ENCODE data around the gene CYP3A5.

The CYP3A5 gene

DNA sequence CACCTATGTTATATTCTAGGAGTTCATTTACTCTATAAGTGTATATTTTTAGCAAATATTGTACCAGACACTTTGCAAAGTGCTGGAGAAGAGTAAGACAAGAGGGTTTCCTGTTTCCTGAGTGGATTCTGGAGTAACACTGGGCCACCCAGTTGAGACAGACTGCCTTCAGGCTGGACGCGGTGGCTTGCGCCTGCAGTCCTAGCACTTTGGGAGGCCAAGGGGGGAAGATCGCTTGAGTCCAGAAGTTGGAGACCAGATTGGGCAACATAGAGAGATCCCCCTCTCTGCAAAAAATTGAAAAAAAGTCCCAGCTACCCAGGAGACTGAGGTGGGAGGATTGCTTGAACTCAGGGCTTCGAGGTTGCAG lies 63.8 kb downstream of the CYP3A5 start:
- DNase-seq (ENCODE audit: low read depth) = no peak

DNA sequence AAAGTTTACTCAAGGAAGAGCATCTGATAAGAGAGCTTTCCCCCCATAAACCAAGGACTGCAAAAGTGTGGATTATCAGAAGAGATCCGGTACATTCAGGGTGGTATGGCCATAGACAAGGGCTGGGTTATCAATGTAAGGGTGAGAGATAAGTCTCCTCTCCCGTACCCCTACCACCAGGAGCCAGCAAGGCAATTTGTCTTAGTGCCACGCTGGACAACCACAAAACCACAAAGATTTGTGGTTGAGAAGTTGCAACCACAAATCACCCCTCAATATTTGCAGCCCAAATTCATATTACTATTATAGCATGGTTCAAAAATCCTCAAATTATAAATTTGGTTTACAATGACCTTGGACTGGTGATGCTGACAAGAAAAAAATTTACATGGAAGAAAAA lies 65.3 kb downstream of the CYP3A5 start:
- DNase-seq (ENCODE audit: low read depth) = no peak

DNA sequence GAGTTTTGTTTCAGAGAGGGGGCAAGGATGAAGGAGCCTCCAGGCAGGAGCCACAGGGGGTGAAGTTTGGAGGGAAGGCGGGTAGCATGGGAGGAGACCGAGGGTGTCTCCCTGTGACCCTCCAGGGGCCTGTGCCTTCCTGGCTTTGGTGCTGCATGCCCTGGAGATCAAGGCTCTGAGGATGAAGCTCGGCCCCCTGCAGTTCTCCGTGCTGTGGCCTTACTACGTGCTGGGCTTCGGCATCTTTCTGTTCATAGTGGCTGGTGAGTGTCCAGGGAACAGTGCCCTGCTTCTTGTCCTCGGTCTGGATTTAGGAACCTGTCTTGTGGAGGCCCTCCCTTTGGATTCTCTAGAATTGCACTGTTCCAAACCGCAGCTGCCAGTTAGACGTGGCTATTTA lies 72.2 kb downstream of the CYP3A5 start:
- no peak for DNase-seq (ENCODE audit: low read depth)

DNA sequence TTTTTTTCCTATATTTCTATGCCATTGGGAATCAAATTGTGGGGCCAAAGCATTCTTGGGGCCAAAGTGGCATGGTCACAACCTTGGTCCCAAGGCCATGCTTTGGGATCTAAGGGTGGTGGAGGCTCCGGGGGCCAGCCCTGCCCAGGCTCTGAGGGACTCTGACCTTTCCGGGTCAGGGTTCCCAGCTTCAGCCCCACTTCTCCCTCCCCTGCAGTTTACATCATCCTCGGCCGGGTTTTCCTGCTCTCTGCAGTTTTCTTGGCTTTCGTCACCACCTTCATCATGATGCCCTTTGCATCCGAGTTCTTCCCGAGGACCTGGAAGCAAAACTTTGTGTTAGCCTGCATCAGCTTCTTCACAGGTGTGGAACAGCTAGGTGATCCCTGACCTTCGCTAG lies 73.3 kb downstream of the CYP3A5 start:
- DNase-seq (ENCODE audit: low read depth) = no peak

DNA sequence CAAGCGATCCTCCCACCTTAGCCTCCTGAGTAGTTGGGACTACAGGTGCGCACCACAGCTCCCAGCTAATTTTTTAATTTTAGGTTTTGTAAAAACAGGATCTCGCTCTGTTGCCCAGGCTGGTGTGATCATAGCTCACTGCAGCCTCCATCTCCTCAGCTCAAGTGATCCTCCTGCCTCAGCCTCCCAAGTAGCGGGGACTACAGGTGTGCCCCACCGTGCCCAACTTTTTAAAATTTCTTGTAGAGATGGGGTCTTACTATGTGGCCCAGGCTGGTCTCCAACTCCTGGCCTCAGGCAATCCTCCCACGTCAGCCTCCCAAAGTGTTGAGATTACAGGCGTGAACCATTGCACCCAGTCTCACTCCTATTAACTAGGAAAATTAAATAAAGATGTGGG lies 74.3 kb downstream of the CYP3A5 start:
- DNase-seq (ENCODE audit: low read depth) = no peak

DNA sequence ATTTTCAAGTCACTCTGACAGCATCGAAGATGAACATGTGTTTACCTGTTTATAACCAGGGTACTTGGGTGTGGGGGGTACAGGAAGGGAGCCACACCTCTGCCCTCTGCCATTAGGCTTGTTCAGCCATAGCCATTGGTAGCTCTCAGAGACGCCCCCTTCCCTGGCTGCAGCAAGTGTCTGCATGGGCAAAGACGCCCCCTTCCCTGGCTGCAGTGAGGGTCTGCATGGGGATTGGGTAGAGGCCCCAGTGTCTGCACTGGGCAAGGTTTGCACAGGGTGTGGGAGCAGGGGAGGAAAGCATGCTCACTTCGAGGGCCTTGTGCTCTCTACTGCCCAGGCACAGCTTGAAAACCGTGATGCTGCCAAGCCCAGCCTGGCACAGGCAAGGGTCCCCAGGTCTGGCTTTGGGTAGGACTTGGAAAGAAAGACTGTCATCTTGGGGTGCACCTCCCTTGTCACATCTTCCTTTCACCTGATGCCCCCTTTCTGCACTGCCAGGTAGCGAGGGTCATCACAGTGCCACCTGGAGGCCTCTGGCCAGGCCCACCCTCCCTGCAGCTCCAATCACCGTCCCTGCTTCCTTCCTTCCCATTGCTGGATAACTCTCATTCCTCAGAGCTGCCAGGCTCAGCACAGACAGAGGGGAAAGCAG lies 78.0 kb downstream of the CYP3A5 start:
- no peak for DNase-seq (ENCODE audit: low read depth)

DNA sequence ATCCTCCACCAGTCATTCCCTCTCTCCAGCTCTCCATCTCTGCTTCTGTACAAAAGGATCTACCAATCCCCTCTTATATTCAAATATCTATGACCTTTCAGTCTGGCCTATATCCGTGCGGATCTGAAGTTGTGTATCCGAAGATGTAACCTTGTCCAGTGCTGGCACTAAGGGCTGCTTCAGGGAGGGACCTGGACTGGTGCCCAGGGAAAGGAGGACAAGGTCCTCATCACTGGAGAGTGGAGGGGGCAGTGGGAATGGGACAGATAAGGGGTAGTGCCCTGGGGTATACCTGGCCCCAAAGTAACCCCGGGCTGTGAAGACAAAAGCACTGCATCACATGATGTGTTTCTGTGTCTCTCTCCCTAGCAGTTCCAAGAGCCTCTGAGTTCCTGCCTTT lies 80.0 kb downstream of the CYP3A5 start:
- no peak for DNase-seq (ENCODE audit: low read depth)
